Liver (tissue), 9 donors: ENCODE data around the gene PLPPR5. TPM values are rescaled to one million over a fixed set of nuclear protein-coding genes. Genes with fewer than 3 reads are reported as not detected.

Source experiments
- DNase-seq: peaks from one replicate; pipeline ENCODE4 v3.0.0-alpha.2; 2017; ENCODE audit warnings: low spot score
- H3K27ac ChIP-seq, 2 donors: one replicate each; pipeline ENCODE4 v1.7.0; 2013; ENCODE audit warnings: inconsistent platforms in 2 of 2, low read length in 2 of 2, control low read depth in 1 of 2, low read depth in 1 of 2, mild to moderate bottlenecking in 1 of 2
- H3K27me3 ChIP-seq, 4 donors: one replicate each; pipeline versions ENCODE4 v1.6.1 to v1.7.0; 2013; ENCODE audit warnings: low read length in 3 of 4, inconsistent platforms in 1 of 4, mild to moderate bottlenecking in 1 of 4, moderate library complexity in 1 of 4; ENCODE audit not compliant: control insufficient read depth in 4 of 4, insufficient read depth in 4 of 4
- H3K36me3 ChIP-seq, 4 donors: one replicate each; pipeline versions ENCODE4 v1.6.1 to v1.7.0; 2013; ENCODE audit warnings: low read length in 3 of 4, mild to moderate bottlenecking in 3 of 4, low read depth in 1 of 4, moderate library complexity in 1 of 4; ENCODE audit not compliant: control insufficient read depth in 4 of 4, insufficient read depth in 3 of 4
- H3K4me1 ChIP-seq, 4 donors: one replicate each; pipeline versions ENCODE4 v1.6.1 to v1.7.0; 2013; ENCODE audit warnings: low read length in 3 of 4, mild to moderate bottlenecking in 3 of 4, moderate library complexity in 1 of 4; ENCODE audit not compliant: control insufficient read depth in 4 of 4, insufficient read depth in 4 of 4
- H3K4me3 ChIP-seq, 3 donors: one replicate each; pipeline versions ENCODE4 v1.6.1 to v1.7.0; 2013; ENCODE audit warnings: low read length in 3 of 3, control low read depth in 1 of 3, low read depth in 1 of 3, mild to moderate bottlenecking in 1 of 3
- H3K9ac ChIP-seq, 2 donors: one replicate each; pipeline ENCODE4 v1.7.0; 2013; ENCODE audit warnings: low read length in 2 of 2, mild to moderate bottlenecking in 2 of 2, moderate library complexity in 2 of 2, control low read depth in 1 of 2, low read depth in 1 of 2
- H3K9me3 ChIP-seq, 4 donors: one replicate each; pipeline versions ENCODE4 v1.6.1 to v1.7.0; 2013; ENCODE audit warnings: low read length in 3 of 4; ENCODE audit not compliant: control insufficient read depth in 4 of 4
- ATF3 ChIP-seq: IDR thresholded peaks from 2 replicates; pipeline ENCODE4 v1.6.1; 2016; ENCODE audit warnings: antibody characterized with exemption
- CTCF ChIP-seq: fragments of 150-350 bp; IDR thresholded peaks from 2 replicates; pipeline ENCODE4 v1.5.1; 2017; ENCODE audit warnings: improper control_type of control experiment, low read depth, low read length; ENCODE audit not compliant: missing input control
- FOXA1 ChIP-seq: IDR thresholded peaks from 2 replicates; pipeline ENCODE4 v1.6.1; 2016; ENCODE audit warnings: antibody characterized with exemption
- FOXA2 ChIP-seq: IDR thresholded peaks from 2 replicates; pipeline ENCODE4 v1.6.1; 2016; ENCODE audit warnings: antibody characterized with exemption
- GABPA ChIP-seq, 2 donors: IDR thresholded peaks in 1 of 2; conservative IDR thresholded peaks in 1 of 2; 2 replicates each; pipeline ENCODE4 v1.6.1; 2016; ENCODE audit warnings: antibody characterized with exemption in 2 of 2, mild to moderate bottlenecking in 1 of 2, moderate library complexity in 1 of 2
- HNF4A ChIP-seq, 2 donors: conservative IDR thresholded peaks; 2 replicates each; pipeline ENCODE4 v1.6.1; 2016; ENCODE audit warnings: antibody characterized with exemption in 2 of 2, mild to moderate bottlenecking in 2 of 2
- HNF4G ChIP-seq: IDR thresholded peaks from 2 replicates; pipeline ENCODE4 v1.6.1; 2016; ENCODE audit warnings: antibody characterized with exemption
- JUND ChIP-seq, 2 donors: IDR thresholded peaks; 2 replicates each; pipeline ENCODE4 v1.6.1; 2016; ENCODE audit warnings: antibody characterized with exemption in 2 of 2
- RAD21 ChIP-seq, 2 donors: IDR thresholded peaks; 2 replicates each; pipeline ENCODE4 v1.6.1; 2016; ENCODE audit warnings: antibody characterized with exemption in 2 of 2, mild to moderate bottlenecking in 2 of 2
- REST ChIP-seq: IDR thresholded peaks from 2 replicates; pipeline ENCODE4 v1.6.1; 2016; ENCODE audit warnings: antibody characterized with exemption, mild to moderate bottlenecking
- RXRA ChIP-seq, 2 donors: IDR thresholded peaks; 2 replicates each; pipeline ENCODE4 v1.6.1; 2017 to 2018; ENCODE audit warnings: antibody characterized with exemption in 2 of 2, mild to moderate bottlenecking in 1 of 2
- SP1 ChIP-seq: IDR thresholded peaks from 2 replicates; pipeline ENCODE4 v1.6.1; 2018; ENCODE audit warnings: antibody characterized with exemption, mild to moderate bottlenecking
- YY1 ChIP-seq: IDR thresholded peaks from 2 replicates; pipeline ENCODE4 v1.6.1; 2016; ENCODE audit warnings: antibody characterized with exemption, mild to moderate bottlenecking
- ZBTB33 ChIP-seq: IDR thresholded peaks from 2 replicates; pipeline ENCODE4 v1.6.1; 2016; ENCODE audit warnings: antibody characterized with exemption
- WGBS: extraction: QIAGEN DNeasy Blood & Tissue Kit; methylation state at CpG from one replicate; pipeline ENCODE4 v1.1.7; 2013; 5-methylcytosine and 5-hydroxymethylcytosine counted together
- polyA plus RNA-seq, 2 donors: library from polyadenylated mRNA; stranded (reverse) in 1 of 2; unstranded in 1 of 2; fragments of 200-250 nt in 1 of 2; fragments of >200 nt in 1 of 2; fragmentation: Nextera tagmentation in 1 of 2; extraction: Ambion mirVana in 1 of 2; gene quantifications; one replicate each; pipeline versions ENCODE4 v1.2.1 to v1.2.3, GENCODE V29; 2013 to 2015
- total RNA-seq, 2 donors: library from RNA; depleted of rRNA; stranded (reverse); fragments of >200 nt; gene quantifications; one replicate each; pipeline ENCODE4 v1.2.3, GENCODE V29; 2014
- donor health status: healthy.
- donor health status: healthy.
- donor health status: healthy.
- donor health status: healthy.
- donor health status: healthy.

PLPPR5 gene
- total and polyA plus RNA-seq, 4 donors: not detected

DNA sequence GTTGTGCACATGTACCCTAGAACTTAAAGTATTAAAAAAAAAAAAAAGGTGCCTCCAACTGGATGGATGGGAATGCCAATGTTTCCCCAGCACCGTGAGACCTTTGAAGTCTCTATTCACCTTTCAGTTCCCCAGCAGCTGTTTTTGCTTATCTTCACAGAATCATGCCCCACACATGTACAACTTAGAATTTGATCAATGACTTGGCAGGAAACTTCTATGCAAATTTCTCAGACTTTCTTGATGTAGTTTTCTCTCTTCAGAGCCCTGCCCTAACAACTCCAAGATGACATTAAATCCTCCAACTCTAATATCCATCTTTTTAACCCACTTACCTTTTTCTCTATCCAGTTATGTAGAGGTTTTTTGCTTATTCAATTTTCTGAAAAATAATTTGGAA is 144.3 kb downstream of the PLPPR5 start (continued):
- TF ChIP-seq REST (no peak), RAD21 (IDR thresholded peaks at IDR 0.05) (no peak), FOXA1 (no peak), HNF4G (no peak), JUND (IDR thresholded peaks at IDR 0.05) (no peak)

- Histone ChIP-seq H3K9me3 (no peaks in the 10 kb centered on the region), H3K4me1 (no peaks in the 10 kb centered on the region), H3K4me3 (no peak overlapping the region), H3K27ac (no peak overlapping the region), H3K27me3 (no peaks in the 10 kb centered on the region), H3K36me3 (no peaks in the 10 kb centered on the region), H3K9ac (no peak overlapping the region)
- TF ChIP-seq SP1: no peak
- TF ChIP-seq HNF4G: no peak
- no peak for TF ChIP-seq FOXA2
- no peak for TF ChIP-seq JUND (IDR thresholded peaks at IDR 0.05)
- no peak for TF ChIP-seq HNF4A (conservative IDR thresholded peaks at IDR 0.05)
- TF ChIP-seq YY1: no peak
- no peak for TF ChIP-seq CTCF
- no peak for TF ChIP-seq FOXA1
- TF ChIP-seq RXRA (IDR thresholded peaks at IDR 0.05): no peak
- TF ChIP-seq ZBTB33: no peak
- TF ChIP-seq GABPA (IDR thresholded peaks at IDR 0.05 in 1 of 2, conservative IDR thresholded peaks at IDR 0.05 in 1 of 2): no peak
- TF ChIP-seq RAD21 (IDR thresholded peaks at IDR 0.05): no peak
- TF ChIP-seq ATF3: no peak
- 40% methylated on average over 4 of the region's 4 CpGs for WGBS
- no peak for DNase-seq
Observed at GRCh38 chr1:98854137-98854536, 150.5 kb downstream of the PLPPR5 start.
